GM23338 (cell line): Measurements from ENCODE around the gene KCNMB2. TPM values are rescaled to one million over a fixed set of nuclear protein-coding genes. Genes with fewer than 3 reads are reported as not detected.

Experiments used
- ATAC-seq: fragments of 200-7000 bp; cut with Tn5 transposase; 3 replicates; pipeline ENCODE4 v1.9.1; 2020
- DNase-seq: peaks from one replicate; pipeline ENCODE4 v3.0.0-alpha.2; 2015; ENCODE audit warnings: low spot score
- H2AFZ ChIP-seq: fragments of 200-600 bp; sonication (generic); 2 replicates; pipeline ENCODE4 v1.8.0; 2016; ENCODE audit warnings: antibody characterized with exemption, mild to moderate bottlenecking, moderate library complexity
- H3F3A ChIP-seq: fragments of 200-600 bp; sonication (generic); replicated peaks from 2 replicates; pipeline ENCODE4 v1.8.0; 2017; ENCODE audit warnings: antibody characterized with exemption, mixed run types, low read depth
- H3K27ac ChIP-seq: fragments of 200-600 bp; sonication (generic); 2 replicates; pipeline ENCODE4 v1.6.1; 2016; ENCODE audit warnings: low read depth
- H3K27me3 ChIP-seq: fragments of 200-600 bp; sonication (generic); 2 replicates; pipeline ENCODE4 v1.8.0; 2016; ENCODE audit warnings: mild to moderate bottlenecking, mixed run types, moderate library complexity; ENCODE audit not compliant: insufficient read depth
- H3K36me3 ChIP-seq: fragments of 200-600 bp; sonication (generic); 2 replicates; pipeline ENCODE4 v1.8.0; 2016; ENCODE audit warnings: mild to moderate bottlenecking; ENCODE audit not compliant: insufficient read depth
- H3K4me1 ChIP-seq: fragments of 200-600 bp; sonication (generic); 2 replicates; pipeline ENCODE4 v1.8.0; 2016; ENCODE audit warnings: mild to moderate bottlenecking, moderate library complexity; ENCODE audit not compliant: insufficient read depth
- H3K4me2 ChIP-seq: fragments of 200-600 bp; sonication (generic); 2 replicates; pipeline ENCODE4 v1.7.1; 2017; ENCODE audit warnings: mixed run types
- H3K4me3 ChIP-seq: fragments of 200-600 bp; sonication (generic); 2 replicates; pipeline ENCODE4 v1.6.1; 2016; ENCODE audit warnings: mixed run types
- H3K79me2 ChIP-seq: fragments of 200-600 bp; sonication (generic); replicated peaks from 2 replicates; pipeline ENCODE4 v1.8.0; 2017; ENCODE audit warnings: mild to moderate bottlenecking; ENCODE audit not compliant: insufficient read depth
- H3K9me2 ChIP-seq: fragments of 200-600 bp; sonication (generic); 2 replicates; pipeline ENCODE4 v1.8.0; 2017; ENCODE audit not compliant: insufficient read depth
- H4K20me1 ChIP-seq: fragments of 200-600 bp; sonication (generic); replicated peaks from 2 replicates; pipeline ENCODE4 v1.8.0; 2017; ENCODE audit warnings: mild to moderate bottlenecking; ENCODE audit not compliant: insufficient read depth
- H3K27ac Mint-ChIP-seq: 2 replicates; pipeline ENCODE4 v1.8.0; 2020; ENCODE audit warnings: inconsistent platforms, mild to moderate bottlenecking, moderate library complexity, mixed read lengths
- H3K27me3 Mint-ChIP-seq: 3 replicates; pipeline ENCODE4 v1.8.0; 2022; ENCODE audit warnings: low read depth, mild to moderate bottlenecking, moderate library complexity, mixed read lengths, inconsistent platforms; ENCODE audit not compliant: insufficient read depth, poor library complexity
- H3K36me3 Mint-ChIP-seq: 3 replicates; pipeline ENCODE4 v1.8.0; 2021; ENCODE audit warnings: low read depth, mild to moderate bottlenecking, inconsistent platforms, moderate library complexity, mixed read lengths
- H3K4me1 Mint-ChIP-seq: 3 replicates; pipeline ENCODE4 v1.8.0; 2020; ENCODE audit warnings: mild to moderate bottlenecking, inconsistent platforms, mixed read lengths
- H3K4me3 Mint-ChIP-seq: 3 replicates; pipeline ENCODE4 v1.8.0; 2021; ENCODE audit warnings: moderate library complexity, mild to moderate bottlenecking, inconsistent platforms, mixed read lengths
- H3K9me3 Mint-ChIP-seq: 3 replicates; pipeline ENCODE4 v1.8.0; 2020; ENCODE audit warnings: moderate library complexity, mild to moderate bottlenecking, inconsistent platforms, mixed read lengths
- NANOG ChIP-seq: IDR thresholded peaks from 2 replicates; pipeline ENCODE4 v1.6.1; 2016; ENCODE audit warnings: antibody characterized with exemption, borderline replicate concordance
- REST ChIP-seq: IDR thresholded peaks from one replicate; pipeline ENCODE4 v1.6.1; 2018; ENCODE audit warnings: antibody characterized with exemption; ENCODE audit not compliant: unreplicated experiment
- ZNF462 ChIP-seq: fragments of 250-450 bp; sonication (Bioruptor Pico); IDR thresholded peaks from 2 replicates; pipeline ENCODE4 v1.5.0; 2020; ENCODE audit warnings: mild to moderate bottlenecking, moderate library complexity
- polyA plus RNA-seq: library from polyadenylated mRNA; unstranded; fragments of >200 nt; fragmentation: Nextera tagmentation; extraction: Ambion mirVana; gene quantifications from 2 replicates; pipeline ENCODE4 v1.2.1, GENCODE V29; 2016
- total RNA-seq: library from RNA; depleted of rRNA; stranded (reverse); fragments of >200 nt; shearing (Covaris generic); gene quantifications from 2 replicates; pipeline ENCODE4 v1.2.3, GENCODE V29; 2014

The KCNMB2 gene
- total and polyA plus RNA-seq, 2 experiments from 2014 or later = 0.53 TPM; not detected in 1

- no peak overlapping the region for H3K4me3 ChIP-seq
- no peak overlapping the region for H3K27ac ChIP-seq
- no peak for DNase-seq
- Mint-ChIP-seq H3K27ac (no peak overlapping the region), H3K4me1 (peaks cover 2% of the 10 kb centered on the region; the same call in 1 of the 3 replicates), H3K9me3 (peaks cover 26% of the 10 kb centered on the region), H3K36me3 (peaks cover 17% of the 10 kb centered on the region), H3K27me3 (peaks cover 6% of the 10 kb centered on the region), H3K4me3 (no peak overlapping the region)
- no peak overlapping the region for H3K4me2 ChIP-seq
- H3K79me2 ChIP-seq = no peaks in the 10 kb centered on the region
- no peaks in the 10 kb centered on the region for H4K20me1 ChIP-seq
- no peaks in the 10 kb centered on the region for H3K36me3 ChIP-seq
- TF ChIP-seq REST (peak; percentile 68), NANOG (no peak), ZNF462 (no peak)
- H3F3A ChIP-seq = no peaks in the 10 kb centered on the region
- H2AFZ ChIP-seq = no peak overlapping the region
- no peaks in the 10 kb centered on the region for H3K27me3 ChIP-seq
- H3K9me2 ChIP-seq = no peaks in the 10 kb centered on the region; the same call in 1 of the 2 replicates
- no peaks in the 10 kb centered on the region for H3K4me1 ChIP-seq
- no peak for ATAC-seq
These were observed 154.3 kb downstream of the KCNMB2 start for GRCh38 chr3:178690571-178690970.
